HEK293 (cell line): ENCODE measurements around the gene EXT2.

ENCODE experiments used
- CTCF ChIA-PET: fragments of 350-600 bp; formaldehyde crosslinking; extraction: SDS; loops from one replicate; lab custom pipeline; 2021; ENCODE audit warnings: antibody characterized with exemption; lab: Yijun Ruan, JAX
- POLR2A ChIA-PET: fragments of 300-600 bp; formaldehyde crosslinking; extraction: SDS; loops from one replicate; lab custom pipeline; 2020; ENCODE audit warnings: antibody characterized with exemption, inconsistent platforms; lab: Yijun Ruan, JAX
- H3K27ac ChIP-seq: fragments of 200-500 bp; sonication (Bioruptor generic); 2 replicates; pipeline ENCODE4 v1.5.1; 2014; ENCODE audit warnings: low read depth, low read length, control low read depth, inconsistent platforms; ENCODE audit errors: extremely low read depth
- H3K36me3 ChIP-seq, 2 experiments: fragments of 200-500 bp in 1 of 2; sonication (Bioruptor generic) in 1 of 2; 1 replicate in 1 of 2; 2 replicates in 1 of 2; pipeline ENCODE4 v1.5.1; 2014 to 2017; ENCODE audit warnings: inconsistent platforms in 2 of 2, low read length in 2 of 2; ENCODE audit not compliant: control insufficient read depth in 2 of 2, insufficient read depth in 1 of 2
- H3K4me1 ChIP-seq: fragments of 200-500 bp; sonication (Bioruptor generic); 2 replicates; pipeline ENCODE4 v1.5.1; 2014; ENCODE audit warnings: mild to moderate bottlenecking, low read length, inconsistent platforms; ENCODE audit not compliant: control insufficient read depth, insufficient read depth
- H3K4me3 ChIP-seq: 2 replicates; pipeline ENCODE4 v1.5.1; 2011; ENCODE audit warnings: low read depth, mild to moderate bottlenecking, control low read depth, low read length, moderate library complexity
- H3K9me3 ChIP-seq: fragments of 200-500 bp; sonication (Bioruptor generic); 2 replicates; pipeline ENCODE4 v1.5.1; 2014; ENCODE audit warnings: low read depth, low read length, inconsistent platforms; ENCODE audit not compliant: control insufficient read depth, insufficient read depth
- ATF2 ChIP-seq: fragments of 450-650 bp; formaldehyde crosslinking; IDR thresholded peaks from 2 replicates; pipeline ENCODE4 v1.5.1; 2016; ENCODE audit warnings: missing biosample characterization, missing genetic modification characterization, low read depth
- BCL11B ChIP-seq: fragments of 450-650 bp; formaldehyde crosslinking; IDR thresholded peaks from 2 replicates; pipeline ENCODE4 v1.5.1; 2016; ENCODE audit warnings: low read depth, missing biosample characterization, missing genetic modification characterization
- GLIS1 ChIP-seq: fragments of 450-650 bp; formaldehyde crosslinking; IDR thresholded peaks from 2 replicates; pipeline ENCODE4 v1.5.1; 2016; ENCODE audit warnings: missing biosample characterization, missing genetic modification characterization
- SETDB1 ChIP-seq: IDR thresholded peaks from one replicate; pipeline ENCODE4 v1.6.1; 2017; ENCODE audit warnings: mild to moderate bottlenecking, low read length, moderate library complexity, mixed read lengths; ENCODE audit not compliant: insufficient read length
- SP2 ChIP-seq: fragments of 450-650 bp; formaldehyde crosslinking; IDR thresholded peaks from 2 replicates; pipeline ENCODE4 v1.5.1; 2016; ENCODE audit warnings: missing biosample characterization, missing genetic modification characterization
- SP3 ChIP-seq: fragments of 450-650 bp; formaldehyde crosslinking; IDR thresholded peaks from 2 replicates; pipeline ENCODE4 v1.5.1; 2016; ENCODE audit warnings: missing biosample characterization, missing genetic modification characterization
- SP7 ChIP-seq: fragments of 450-650 bp; formaldehyde crosslinking; IDR thresholded peaks from 2 replicates; pipeline ENCODE4 v1.5.1; 2016; ENCODE audit warnings: missing biosample characterization, missing genetic modification characterization
- TCF7L2 ChIP-seq: IDR thresholded peaks from 2 replicates; pipeline ENCODE4 v1.6.1; 2011; ENCODE audit warnings: low read depth, mild to moderate bottlenecking, inconsistent platforms, low read length, moderate library complexity, borderline replicate concordance
- ZBTB26 ChIP-seq: fragments of 450-650 bp; formaldehyde crosslinking; optimal IDR thresholded peaks from 2 replicates; pipeline ENCODE3; 2016; ENCODE audit warnings: missing biosample characterization, mild to moderate bottlenecking, missing genetic modification characterization
- ZBTB6 ChIP-seq: fragments of 450-650 bp; formaldehyde crosslinking; IDR thresholded peaks from 2 replicates; pipeline ENCODE4 v1.5.1; 2017; ENCODE audit warnings: missing biosample characterization, missing genetic modification characterization
- ZEB2 ChIP-seq: fragments of 450-650 bp; formaldehyde crosslinking; IDR thresholded peaks from 2 replicates; pipeline ENCODE4 v1.5.1; 2016; ENCODE audit warnings: missing biosample characterization, missing genetic modification characterization
- ZNF174 ChIP-seq: fragments of 450-650 bp; formaldehyde crosslinking; IDR thresholded peaks from 2 replicates; pipeline ENCODE4 v1.5.0; 2017; ENCODE audit warnings: missing biosample characterization, mild to moderate bottlenecking, missing genetic modification characterization
- ZNF280C ChIP-seq: fragments of 450-650 bp; formaldehyde crosslinking; IDR thresholded peaks from 2 replicates; pipeline ENCODE4 v1.5.1; 2016; ENCODE audit warnings: missing biosample characterization, missing genetic modification characterization
- ZNF416 ChIP-seq: fragments of 450-650 bp; formaldehyde crosslinking; IDR thresholded peaks from 2 replicates; pipeline ENCODE4 v1.5.1; 2016; ENCODE audit warnings: missing biosample characterization, missing genetic modification characterization
- ZNF529 ChIP-seq: fragments of 450-650 bp; formaldehyde crosslinking; IDR thresholded peaks from 2 replicates; pipeline ENCODE4 v1.5.1; 2017; ENCODE audit warnings: missing genetic modification characterization, missing biosample characterization; ENCODE audit not compliant: insufficient replicate concordance
- ZNF549 ChIP-seq: fragments of 450-650 bp; IDR thresholded peaks from 2 replicates; pipeline ENCODE4 v1.5.1; 2018; ENCODE audit warnings: missing biosample characterization, missing genetic modification characterization, mild to moderate bottlenecking, inconsistent platforms, moderate library complexity
- ZNF610 ChIP-seq: fragments of 450-650 bp; formaldehyde crosslinking; IDR thresholded peaks from 2 replicates; pipeline ENCODE4 v1.5.1; 2016; ENCODE audit warnings: missing biosample characterization, missing genetic modification characterization, borderline replicate concordance
- ZNF626 ChIP-seq: fragments of 450-650 bp; sonication (Bioruptor Pico); formaldehyde crosslinking; IDR thresholded peaks from 2 replicates; pipeline ENCODE4 v1.5.1; 2018; ENCODE audit warnings: missing biosample characterization, missing genetic modification characterization, inconsistent platforms
- ZNF629 ChIP-seq: fragments of 450-650 bp; formaldehyde crosslinking; IDR thresholded peaks from 2 replicates; pipeline ENCODE4 v1.5.1; 2017; ENCODE audit warnings: missing biosample characterization, missing genetic modification characterization
- ZNF670 ChIP-seq: fragments of 450-650 bp; formaldehyde crosslinking; IDR thresholded peaks from 2 replicates; pipeline ENCODE4 v1.5.1; 2016; ENCODE audit warnings: missing biosample characterization, missing genetic modification characterization, low read depth
- ZNF785 ChIP-seq: fragments of 450-650 bp; formaldehyde crosslinking; IDR thresholded peaks from 2 replicates; pipeline ENCODE4 v1.5.1; 2016; ENCODE audit warnings: missing biosample characterization, missing genetic modification characterization

Gene EXT2

GRCh38 chr11:44049832-44050231, 45.6 kb upstream of the EXT2 start:
- ChIA-PET CTCF (interaction anchor here (0.6 kb wide), 1 partner anchor 146 kb away, joined by 3 read pairs; no protein-coding TSS in a partner anchor), POLR2A (no interaction called here)
- TF ChIP-seq SP3 (tag by site-specific recombination) (no peak), ZNF626 (tag by site-specific recombination) (no peak), TCF7L2 (no peak), ZBTB26 (no peak)

GRCh38 chr11:44051171-44051570, 44.3 kb upstream of the EXT2 start:
- H3K36me3 ChIP-seq = no peaks in the 10 kb centered on the region
- H3K4me1 ChIP-seq = no peaks in the 10 kb centered on the region
- no peak overlapping the region for H3K27ac ChIP-seq
- H3K4me3 ChIP-seq = no peak overlapping the region
- no peak for TF ChIP-seq ZBTB6 (tag by site-specific recombination)
- no peak for TF ChIP-seq ZNF174 (tag by site-specific recombination)
- no peak for TF ChIP-seq SETDB1
- no peak for TF ChIP-seq ZNF670 (tag by site-specific recombination)
- ChIA-PET CTCF (no interaction called here), POLR2A (no interaction called here)
- no peaks in the 10 kb centered on the region for H3K9me3 ChIP-seq

More at GRCh38 chr11:44049832-44050231, 45.6 kb upstream of the EXT2 start:
- Histone ChIP-seq H3K36me3 (no peaks in the 10 kb centered on the region), H3K9me3 (no peaks in the 10 kb centered on the region), H3K4me1 (no peaks in the 10 kb centered on the region), H3K4me3 (no peak overlapping the region), H3K27ac (no peak overlapping the region)

- Histone ChIP-seq H3K4me1 (no peaks in the 10 kb centered on the region), H3K4me3 (no peak overlapping the region), H3K9me3 (no peaks in the 10 kb centered on the region), H3K36me3 (no peaks in the 10 kb centered on the region), H3K27ac (no peak overlapping the region)
- CTCF ChIA-PET = interaction anchor here (0.6 to 1.3 kb wide), 4 partner anchors 69 to 558 kb away, joined by 3 to 4 read pairs (median 3); no protein-coding TSS in a partner anchor
- POLR2A ChIA-PET = no interaction called here
- TF ChIP-seq SP2 (tag by site-specific recombination) = no peak
Observed at GRCh38 chr11:44057340-44057739, 38.1 kb upstream of the EXT2 start.

GRCh38 chr11:44058275-44058674, 37.2 kb upstream of the EXT2 start:
- Histone ChIP-seq H3K4me1 (no peaks in the 10 kb centered on the region), H3K4me3 (no peak overlapping the region), H3K27ac (no peak overlapping the region), H3K9me3 (no peaks in the 10 kb centered on the region), H3K36me3 (no peaks in the 10 kb centered on the region)
- CTCF ChIA-PET = interaction anchor here (0.6 to 1.3 kb wide), 4 partner anchors 52 to 464 kb away, joined by 3 to 4 read pairs (median 4); no protein-coding TSS in a partner anchor
- POLR2A ChIA-PET = no interaction called here
- TF ChIP-seq ZNF416 (tag by site-specific recombination) (no peak), ZNF280C (tag by site-specific recombination) (no peak), ZNF529 (tag by site-specific recombination) (no peak), ZNF610 (tag by site-specific recombination) (no peak), ZNF629 (tag by site-specific recombination) (no peak), ATF2 (tag by site-specific recombination) (no peak), GLIS1 (tag by site-specific recombination) (no peak), SP7 (no peak), ZEB2 (tag by site-specific recombination) (no peak), ZNF549 (tag by site-specific recombination) (no peak), ZNF785 (tag by site-specific recombination) (no peak), BCL11B (no peak)
